GM18526 (cell line): ENCODE measurements around the gene CTRL.

Experiments used
- POLR2A ChIP-seq: IDR thresholded peaks from 3 replicates; pipeline ENCODE4 v1.6.1; 2011; ENCODE audit not compliant: insufficient read length; ENCODE audit errors: extremely low read depth

Gene CTRL

DNA sequence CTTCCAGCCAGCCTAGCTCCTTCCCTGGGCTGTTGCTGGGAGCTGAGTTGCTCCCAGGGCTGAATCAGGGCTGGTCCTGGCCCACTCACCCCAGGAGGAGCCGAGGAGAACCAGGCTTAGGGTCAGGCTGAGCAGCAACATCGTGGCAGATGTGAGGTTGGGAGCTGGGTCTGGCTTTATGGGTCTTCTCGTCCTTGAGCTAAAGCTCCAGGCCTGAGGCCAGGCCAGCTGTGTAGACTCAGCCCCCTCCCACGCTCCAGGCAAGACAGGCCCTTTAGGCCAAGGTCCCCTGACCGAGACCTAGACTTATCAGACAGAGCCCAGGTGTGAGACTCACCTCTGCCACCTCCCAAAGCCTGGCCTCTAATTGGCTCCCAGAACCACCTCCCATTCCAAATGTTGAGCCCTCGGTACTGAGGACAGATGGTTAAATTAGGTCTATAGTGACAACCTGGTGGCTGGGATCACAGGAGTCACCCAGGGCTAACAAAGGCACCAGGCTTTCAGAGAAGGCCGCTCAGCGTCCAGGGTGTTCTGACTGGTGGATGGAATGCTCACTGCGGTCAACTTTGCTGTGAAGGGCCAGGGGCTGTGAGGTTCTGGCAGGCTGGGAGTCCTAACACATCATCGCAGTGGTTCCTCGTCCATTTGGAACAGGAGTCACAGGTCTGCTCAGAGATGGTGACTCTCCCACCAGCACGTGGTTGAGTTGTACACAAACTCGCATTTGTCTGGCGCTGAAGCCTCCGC is at the start of gene CTRL:
Gene CTRL (minus strand): TSS at position 151 of the 750 bp plus-strand sequence. CDS start 10 bp downstream, at position 141.
- TF ChIP-seq POLR2A: no peak

DNA sequence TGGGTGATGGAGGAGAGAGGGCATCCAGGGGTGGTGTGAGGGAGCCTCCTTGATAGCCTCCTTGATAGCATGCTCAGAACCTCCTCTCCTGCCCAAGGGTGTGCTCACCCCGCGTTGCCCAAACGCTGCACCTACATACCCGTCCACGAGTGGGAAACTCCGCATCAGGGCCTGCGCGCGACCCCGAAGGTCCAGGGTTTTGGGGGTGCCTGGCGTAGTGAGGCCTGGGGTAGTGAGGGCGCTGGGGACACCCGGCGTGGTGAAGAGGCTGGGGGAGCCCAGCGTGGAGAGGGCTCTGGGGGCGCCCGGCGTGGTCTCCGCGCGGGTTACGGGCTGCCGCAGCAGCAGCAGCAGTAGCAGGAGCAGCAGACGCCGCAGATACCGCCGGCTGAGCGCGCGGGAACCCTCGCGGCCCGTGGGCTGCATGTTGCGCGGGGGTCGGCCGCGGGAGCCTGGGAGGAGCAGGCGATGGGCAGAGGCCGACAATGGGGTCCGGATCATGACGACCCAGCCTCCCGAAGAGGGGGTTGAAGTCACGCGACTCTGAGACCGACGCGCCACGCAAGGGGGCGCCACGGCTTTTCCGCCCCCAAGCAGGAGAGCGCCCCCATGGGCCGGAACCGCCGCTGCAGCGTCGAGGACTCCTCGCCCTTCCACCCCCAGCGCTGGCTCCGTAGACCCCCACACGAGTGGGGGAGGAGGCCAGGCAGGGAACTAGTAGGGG is 48.5 kb upstream of the CTRL start, which contains the start of gene DPEP3:
Gene DPEP3 (minus strand): TSS at position 545 of the 724 bp plus-strand sequence. CDS start 119 bp downstream, at position 426.
- no peak for TF ChIP-seq POLR2A

DNA sequence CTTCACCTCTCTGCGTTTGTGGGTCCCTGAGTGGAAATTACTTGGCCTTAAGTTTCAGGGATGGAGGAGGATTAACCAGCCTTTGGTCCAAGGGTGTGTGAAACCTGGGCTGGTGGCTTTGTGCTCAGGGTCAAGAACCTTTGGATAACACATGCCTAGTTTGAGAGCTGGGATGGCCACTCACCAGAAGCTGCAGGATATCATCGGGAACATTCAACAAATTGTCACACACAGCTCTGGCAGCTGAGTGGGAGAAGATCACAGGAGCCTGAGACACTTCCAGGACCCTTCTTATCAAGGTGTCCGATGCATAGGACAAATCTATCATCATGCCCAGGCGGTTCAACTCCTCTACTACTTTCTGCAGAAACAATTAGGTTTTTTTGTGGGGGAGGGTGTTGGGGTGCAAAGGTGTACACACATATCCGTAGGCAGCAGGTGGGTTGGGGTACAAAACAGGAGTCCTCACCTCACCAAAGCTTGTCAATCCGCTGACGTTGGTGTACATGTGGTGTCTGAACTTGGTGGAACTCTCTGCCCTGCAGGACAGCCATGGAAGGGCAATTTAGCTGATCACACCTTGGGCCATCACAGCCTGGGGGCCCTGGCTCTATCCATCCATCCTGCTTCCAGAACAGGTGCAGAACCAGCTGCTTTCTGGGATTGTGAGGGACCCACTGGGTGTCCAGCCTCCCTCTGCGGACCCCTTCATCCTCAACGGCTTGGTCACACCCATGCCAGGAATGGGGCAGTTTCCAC is 46.0 kb upstream of the CTRL start:
- no peak for TF ChIP-seq POLR2A

DNA sequence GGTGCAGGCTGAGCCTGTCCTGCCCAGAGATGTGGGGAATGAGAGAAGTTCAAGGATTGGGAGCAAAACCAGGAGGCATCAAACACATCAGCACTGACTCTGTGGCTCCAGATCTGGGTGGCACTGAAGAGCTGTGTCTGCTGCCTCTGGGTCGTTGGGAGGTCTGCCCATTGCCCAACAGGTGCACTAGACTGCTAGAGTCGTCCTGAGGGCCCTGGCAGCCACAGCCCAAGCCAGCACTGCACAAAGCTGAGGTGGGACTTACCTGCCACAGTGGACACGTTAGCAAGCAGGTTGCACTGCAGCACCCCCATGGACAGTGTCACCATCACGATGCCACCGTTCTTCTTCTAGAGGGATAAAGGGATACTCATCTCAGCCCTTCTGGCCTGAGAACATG is 45.3 kb upstream of the CTRL start:
- no peak for TF ChIP-seq POLR2A

DNA sequence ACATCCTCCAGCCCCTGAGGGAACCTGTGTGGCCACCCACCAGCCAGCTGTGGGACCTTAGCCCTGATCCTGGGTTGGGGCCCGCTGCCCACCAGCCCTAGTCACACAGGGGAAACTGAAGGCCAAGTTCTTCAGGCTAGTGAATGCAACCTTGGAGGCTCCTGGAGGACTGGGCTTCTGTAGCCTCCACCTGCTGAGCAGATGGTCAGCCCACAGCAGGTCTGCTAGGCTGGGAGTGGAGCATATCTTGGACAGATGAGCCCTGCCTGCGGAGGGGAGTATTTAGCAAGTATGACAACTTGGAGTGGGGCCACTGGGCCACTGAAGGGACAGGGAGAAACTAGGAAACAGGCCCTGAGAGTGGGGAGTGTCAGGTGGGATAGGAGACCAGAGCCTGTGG is 44.5 kb upstream of the CTRL start:
- no peak for TF ChIP-seq POLR2A

DNA sequence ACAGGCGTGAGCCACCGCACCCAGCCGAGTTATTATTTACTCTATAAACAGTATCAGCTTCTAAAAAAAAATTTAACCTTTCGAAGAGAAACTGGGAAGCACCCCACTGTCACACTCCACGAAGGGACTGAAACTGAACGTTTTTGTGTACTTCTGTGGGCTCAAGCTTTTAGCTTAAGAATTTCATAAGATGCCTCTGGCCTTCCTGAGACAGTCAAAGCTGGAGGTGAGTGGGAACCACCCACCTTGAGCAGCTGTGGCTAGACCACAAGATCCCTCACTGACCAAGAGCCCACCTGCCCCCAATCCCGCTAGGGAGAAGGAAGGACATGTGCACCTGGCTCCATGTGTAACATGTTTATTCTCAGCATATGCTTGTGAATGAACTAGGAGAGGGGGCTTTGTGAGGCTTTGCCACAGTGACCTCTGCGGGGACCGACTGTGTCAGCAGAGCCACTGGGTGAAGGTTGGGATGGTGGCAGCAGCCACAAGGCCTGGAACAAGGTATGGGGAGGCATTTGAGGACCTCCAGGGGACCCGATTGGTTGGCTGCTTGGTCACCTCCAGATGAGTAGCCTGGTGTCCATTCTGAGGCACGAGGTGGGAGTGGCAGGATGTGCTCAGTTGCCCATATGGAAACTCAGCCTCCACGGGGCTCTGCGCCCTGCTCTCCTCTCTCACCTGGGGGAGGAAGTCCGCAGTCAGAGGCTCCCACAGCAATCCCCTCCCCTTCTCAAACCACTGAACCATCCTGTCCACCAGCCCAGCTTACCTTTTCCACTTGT is 43.9 kb upstream of the CTRL start:
- TF ChIP-seq POLR2A: no peak

DNA sequence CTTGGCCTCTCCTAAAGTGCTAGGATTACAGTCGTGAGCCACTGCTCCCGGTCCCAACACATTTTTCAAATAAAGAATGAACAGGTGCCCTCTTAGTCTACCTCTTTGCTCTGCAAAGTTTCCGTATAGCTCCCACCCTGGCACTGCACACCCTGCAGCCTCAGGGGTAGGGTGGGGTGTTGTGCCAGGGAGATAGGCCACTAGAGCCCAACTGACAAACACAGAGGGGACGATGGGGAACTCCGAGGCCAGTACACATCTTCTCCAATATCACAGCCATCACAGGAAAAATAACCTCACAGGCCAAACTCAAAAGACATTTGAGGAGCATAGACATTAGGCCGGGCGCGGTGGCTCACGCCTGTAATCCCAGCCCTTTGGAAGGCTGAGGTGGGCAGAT is 39.4 kb upstream of the CTRL start:
- TF ChIP-seq POLR2A: no peak

DNA sequence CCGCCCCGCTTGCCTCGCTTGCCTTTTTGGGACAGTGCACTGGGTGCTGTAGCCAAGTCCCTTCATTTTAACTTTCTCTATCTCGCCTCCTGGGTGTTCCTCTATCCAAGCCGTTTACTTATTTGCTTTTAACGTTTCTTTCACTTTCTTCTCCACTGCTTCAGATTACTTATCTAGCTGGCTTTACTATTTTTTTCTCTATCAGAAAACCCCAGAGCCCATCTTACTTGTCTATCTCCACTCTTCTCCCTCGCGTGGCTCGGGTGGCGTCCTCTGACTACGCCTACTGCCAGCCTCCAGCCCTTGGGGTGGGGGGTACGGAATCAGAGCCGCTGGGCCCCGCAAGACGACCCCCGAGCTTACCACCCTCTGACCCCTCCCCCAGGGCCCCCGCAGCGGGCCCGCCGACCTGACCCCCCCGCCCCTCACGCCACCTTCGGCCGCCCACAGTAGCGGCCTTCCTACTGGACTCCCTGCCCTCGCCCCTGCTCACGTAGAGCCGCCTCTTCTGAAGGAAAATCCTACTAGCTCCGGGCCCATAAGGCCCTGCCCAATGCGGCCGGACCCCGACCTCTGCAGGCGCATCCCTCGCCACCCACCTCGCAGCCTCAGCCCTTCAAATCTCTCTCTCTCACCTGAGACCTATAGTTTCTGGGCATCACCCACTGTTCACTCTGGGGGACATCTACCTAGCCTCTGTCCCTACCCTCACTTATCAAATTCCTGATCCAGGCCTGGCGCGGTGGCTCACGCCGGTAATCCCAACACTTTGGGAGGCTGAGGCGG is 37.8 kb upstream of the CTRL start:
- TF ChIP-seq POLR2A: no peak

DNA sequence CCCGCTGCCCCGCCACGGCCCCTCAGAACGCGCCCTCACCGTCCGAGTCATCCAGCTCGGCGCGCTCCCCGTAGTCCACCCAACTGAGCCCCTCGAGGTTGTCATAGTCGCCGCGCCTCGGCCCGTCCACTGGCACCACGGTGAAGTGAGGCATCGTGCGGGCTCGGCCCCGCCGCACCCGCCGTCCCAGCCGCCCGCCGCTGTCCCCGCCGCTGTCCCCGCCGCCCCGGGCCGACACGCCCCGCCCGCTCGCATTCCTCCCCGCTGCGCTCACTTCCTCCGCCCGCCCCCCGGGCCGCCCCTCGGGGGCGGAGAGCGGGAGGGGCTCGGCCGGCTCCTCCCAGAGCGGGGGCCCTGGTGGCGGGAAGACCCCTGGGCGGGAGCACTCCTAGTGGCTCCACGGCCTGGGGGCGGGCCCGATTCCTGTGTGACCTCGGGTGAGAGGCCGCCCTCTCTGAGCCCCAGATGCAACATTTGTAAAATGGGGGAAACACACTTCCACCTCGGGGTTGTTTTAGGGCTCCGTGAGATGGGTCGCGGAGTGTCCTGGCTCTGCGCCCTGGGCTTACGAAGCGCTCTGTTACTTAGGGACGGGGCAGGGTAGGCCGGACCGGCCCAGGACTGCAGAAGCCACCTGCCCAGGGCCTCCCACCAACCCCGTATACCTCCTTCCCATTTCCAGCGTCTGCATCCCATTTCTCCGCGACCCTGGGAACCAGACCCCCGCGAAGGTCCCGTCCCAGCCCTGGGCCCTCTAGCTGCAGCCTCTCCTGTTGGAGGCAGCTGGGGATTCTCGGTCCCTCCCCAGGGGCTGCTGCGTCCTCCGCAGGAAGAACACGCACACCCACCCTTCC is 37.0 kb upstream of the CTRL start, which contains the start of gene SLC12A4:
Gene SLC12A4 (minus strand): TSS at position 238 of the 854 bp plus-strand sequence. CDS start 84 bp downstream, at position 154.
- peak; percentile 55 for TF ChIP-seq POLR2A

DNA sequence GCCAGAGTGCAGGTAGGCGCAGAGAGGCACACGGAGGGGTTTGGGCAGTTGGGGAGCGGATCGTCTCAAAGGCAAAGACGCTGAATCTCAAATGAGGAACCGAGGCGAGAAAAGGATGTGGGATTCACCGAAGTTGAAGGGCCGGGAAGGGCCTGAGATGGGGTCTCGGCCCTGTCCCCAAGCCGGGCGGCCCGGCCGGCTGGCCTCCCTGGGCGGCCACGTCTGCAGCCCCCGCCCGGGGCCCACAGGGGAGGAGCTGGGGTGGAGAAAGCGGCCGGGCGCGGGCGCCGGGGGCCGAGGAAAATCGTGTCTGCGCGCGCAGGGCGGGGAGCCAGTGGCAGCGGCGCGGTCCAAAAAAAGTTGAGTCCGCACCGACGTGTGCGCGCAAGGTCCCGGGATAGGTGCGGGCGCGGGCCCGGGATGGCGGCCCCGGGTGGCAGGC is 36.3 kb upstream of the CTRL start:
- no peak for TF ChIP-seq POLR2A

DNA sequence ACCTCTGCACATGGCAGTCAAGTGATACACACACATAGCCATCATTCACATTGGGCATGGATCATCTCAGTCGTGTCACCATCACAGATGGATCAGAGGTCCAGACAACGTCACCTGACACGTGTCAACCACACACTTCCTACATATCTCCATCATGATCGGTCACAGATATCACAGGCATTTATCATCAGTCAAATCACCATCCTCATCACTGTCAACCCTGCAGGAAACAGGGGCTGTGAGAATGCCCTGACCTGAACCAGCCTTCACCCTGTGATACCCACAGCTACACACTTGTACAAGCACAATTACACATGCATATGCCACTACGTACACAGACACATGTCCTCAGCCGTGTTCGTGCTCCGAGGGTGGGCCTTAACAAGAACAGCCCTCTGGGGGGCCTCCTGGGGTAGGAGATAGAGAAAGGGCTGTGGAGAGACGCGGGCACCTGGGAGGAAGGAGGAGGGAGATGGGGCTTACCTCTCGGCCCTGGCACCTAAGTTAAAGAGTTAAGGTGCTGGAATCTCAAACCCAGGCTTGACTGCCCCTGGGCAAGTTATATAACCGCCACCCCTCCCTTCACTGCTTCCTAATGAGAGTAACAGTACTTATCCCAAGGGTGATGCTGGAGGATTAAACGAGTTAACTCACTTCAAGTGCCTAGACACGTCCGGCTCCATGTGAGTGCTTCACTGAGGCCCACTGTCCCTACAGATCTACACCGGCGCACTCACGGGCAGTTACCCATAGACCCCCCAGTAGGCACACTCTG is 35.7 kb upstream of the CTRL start:
- no peak for TF ChIP-seq POLR2A

DNA sequence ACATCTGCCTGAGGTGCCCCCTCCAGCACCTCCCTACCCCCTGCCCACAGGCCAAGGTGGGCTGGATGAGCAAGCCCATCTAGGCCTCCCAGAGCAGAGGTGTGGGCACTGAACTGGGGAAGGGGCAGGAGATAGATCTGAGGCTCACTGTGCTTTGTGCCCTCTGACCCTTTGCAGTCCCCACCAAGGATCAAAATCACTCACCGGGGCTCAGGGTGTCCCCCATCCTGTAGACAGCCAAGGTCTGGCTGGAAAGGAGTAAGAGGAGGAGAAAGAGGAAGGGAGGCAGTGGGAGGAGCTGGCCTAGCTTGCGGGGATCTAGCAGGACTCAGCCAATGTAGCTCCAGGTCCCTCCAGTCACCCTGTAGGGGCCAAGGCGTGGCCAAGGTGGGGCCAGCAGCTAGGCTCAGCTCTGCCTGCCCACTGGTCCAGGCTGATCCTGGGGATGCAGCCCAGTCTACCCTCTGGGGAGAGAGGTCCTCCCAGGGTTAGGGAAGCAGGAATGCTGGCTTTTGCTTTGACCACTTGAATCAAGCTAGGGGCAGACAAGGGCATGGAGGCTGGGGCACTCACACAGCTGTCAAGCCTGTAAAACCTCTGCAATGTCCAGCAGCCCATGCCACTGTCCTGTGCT is 35.0 kb upstream of the CTRL start:
- TF ChIP-seq POLR2A: no peak
